ENCODE data around the gene ATP6AP1.

ATP6AP1 gene

GRCh38 chrX:154472685-154473632 lies 44.5 kb downstream of the ATP6AP1 start:
- TF ChIP-seq ZIC2 (tag by site-specific recombination; IDR thresholded peaks at IDR 0.05) (no peak), GLIS1 (tag by site-specific recombination; IDR thresholded peaks at IDR 0.05) (no peak), ZNF133 (tag by site-specific recombination; IDR thresholded peaks at IDR 0.05) (no peak), CTCF (tag by site-specific recombination; IDR thresholded peaks at IDR 0.05) (no peak), HOXC10 (CRISPR knock-in tag; IDR thresholded peaks at IDR 0.05) (no peak), ZNF707 (tag by site-specific recombination; IDR thresholded peaks at IDR 0.05) (no peak), ZNF341 (tag by site-specific recombination; IDR thresholded peaks at IDR 0.05; ENCODE audit: low read depth) (no peak), ZNF510 (tag by site-specific recombination; IDR thresholded peaks at IDR 0.05; ENCODE audit: insufficient replicate concordance) (no peak), ZNF211 (tag by site-specific recombination; IDR thresholded peaks at IDR 0.05; ENCODE audit: low read depth) (no peak), ZNF184 (tag by site-specific recombination; IDR thresholded peaks at IDR 0.05) (no peak), ZNF362 (tag by site-specific recombination; IDR thresholded peaks at IDR 0.05) (no peak), SP7 (tag by site-specific recombination; IDR thresholded peaks at IDR 0.05) (no peak), ZBTB10 (tag by site-specific recombination; IDR thresholded peaks at IDR 0.05) (no peak), ZNF2 (tag by site-specific recombination; IDR thresholded peaks at IDR 0.05) (no peak), ZNF214 (tag by site-specific recombination; IDR thresholded peaks at IDR 0.05; ENCODE audit: borderline replicate concordance) (no peak), PRDM6 (tag by site-specific recombination; IDR thresholded peaks at IDR 0.05) (no peak)
- Histone ChIP-seq H3K4me3 (ENCODE audit: low read depth, low read length) (no peak overlapping the region), H3K27ac (ENCODE audit: extremely low read depth, low read depth, low read length) (no peak overlapping the region), H3K36me3 (ENCODE audit: control insufficient read depth in 2 of 2, insufficient read depth in 1 of 2, low read length in 2 of 2) (peaks cover 0 to 57% of the 10 kb centered on the region in 2 experiments; a peak in 2 of 3 replicates), H3K4me1 (ENCODE audit: control insufficient read depth, insufficient read depth, low read length) (no peaks in the 10 kb centered on the region; the same call in 1 of the 2 replicates), H3K9me3 (ENCODE audit: control insufficient read depth, insufficient read depth, low read depth, low read length) (no peaks in the 10 kb centered on the region)
- ChIA-PET CTCF (interaction anchor here (0.8 to 1.1 kb wide), 3 partner anchors 14 to 64 kb away, joined by 4 to 6 read pairs (median 5); partner anchors contain the start of gene UBL4A), POLR2A (interaction anchor here (0.7 kb wide), 1 partner anchor 10 kb away, joined by 3 read pairs; no protein-coding TSS in a partner anchor)

- peaks cover 0 to 50% of the 10 kb centered on the region in 2 experiments; a peak in 2 of 3 replicates for H3K36me3 ChIP-seq (ENCODE audit: control insufficient read depth in 2 of 2, insufficient read depth in 1 of 2, low read length in 2 of 2)
- ChIA-PET CTCF (interaction anchor here (0.6 to 1.1 kb wide), 4 partner anchors 13 to 174 kb away, joined by 3 to 5 read pairs (median 4); partner anchors contain the start of gene UBL4A), POLR2A (no interaction called here)
- H3K9me3 ChIP-seq (ENCODE audit: control insufficient read depth, insufficient read depth, low read depth, low read length): no peaks in the 10 kb centered on the region
- H3K4me3 ChIP-seq (ENCODE audit: low read depth, low read length): no peak overlapping the region
- no peaks in the 10 kb centered on the region; the same call in 1 of the 2 replicates for H3K4me1 ChIP-seq (ENCODE audit: control insufficient read depth, insufficient read depth, low read length)
- H3K27ac ChIP-seq (ENCODE audit: extremely low read depth, low read depth, low read length): no peak overlapping the region
- TF ChIP-seq ZBTB6 (tag by site-specific recombination; IDR thresholded peaks at IDR 0.05) (no peak), ZNF654 (tag by site-specific recombination; IDR thresholded peaks at IDR 0.05; ENCODE audit: low read depth) (no peak)
Observed at GRCh38 chrX:154473683-154474082, 45.2 kb downstream of the ATP6AP1 start.
